Measurements from ENCODE around the gene NQO2. TPM values are rescaled to one million over a fixed set of nuclear protein-coding genes. Genes with fewer than 3 reads are reported as not detected.

Gene NQO2
- total RNA-seq, 4 donors from 2014 or later = 15.8 to 32.8 (median 27.2) TPM

DNA sequence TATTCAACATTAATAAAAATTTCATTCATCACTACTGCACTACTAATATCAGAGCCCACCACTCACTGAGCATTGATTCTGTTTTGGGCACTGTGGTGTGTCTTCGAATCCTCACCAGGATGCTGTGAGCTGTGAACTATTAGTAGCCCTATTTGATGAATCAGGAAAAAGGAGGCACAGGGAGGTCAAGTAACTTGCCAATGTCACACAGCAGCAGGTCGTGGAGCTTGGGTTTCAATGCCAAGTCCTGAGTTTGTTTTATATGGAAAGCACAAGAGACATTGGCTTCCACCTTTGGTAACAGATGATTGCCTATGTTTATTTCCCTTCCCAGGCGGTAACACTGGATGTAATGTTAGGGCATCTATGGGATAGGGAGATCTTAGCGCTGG lies 15.0 kb downstream of the NQO2 start:
- no peak overlapping the region for H3K4me3 ChIP-seq
- TF ChIP-seq POLR2AphosphoS5 (IDR thresholded peaks at IDR 0.05) (no peak), EP300 (IDR thresholded peaks at IDR 0.05) (no peak), POLR2A (IDR thresholded peaks at IDR 0.05) (no peak)
- TF ChIP-seq, protein P1, sequence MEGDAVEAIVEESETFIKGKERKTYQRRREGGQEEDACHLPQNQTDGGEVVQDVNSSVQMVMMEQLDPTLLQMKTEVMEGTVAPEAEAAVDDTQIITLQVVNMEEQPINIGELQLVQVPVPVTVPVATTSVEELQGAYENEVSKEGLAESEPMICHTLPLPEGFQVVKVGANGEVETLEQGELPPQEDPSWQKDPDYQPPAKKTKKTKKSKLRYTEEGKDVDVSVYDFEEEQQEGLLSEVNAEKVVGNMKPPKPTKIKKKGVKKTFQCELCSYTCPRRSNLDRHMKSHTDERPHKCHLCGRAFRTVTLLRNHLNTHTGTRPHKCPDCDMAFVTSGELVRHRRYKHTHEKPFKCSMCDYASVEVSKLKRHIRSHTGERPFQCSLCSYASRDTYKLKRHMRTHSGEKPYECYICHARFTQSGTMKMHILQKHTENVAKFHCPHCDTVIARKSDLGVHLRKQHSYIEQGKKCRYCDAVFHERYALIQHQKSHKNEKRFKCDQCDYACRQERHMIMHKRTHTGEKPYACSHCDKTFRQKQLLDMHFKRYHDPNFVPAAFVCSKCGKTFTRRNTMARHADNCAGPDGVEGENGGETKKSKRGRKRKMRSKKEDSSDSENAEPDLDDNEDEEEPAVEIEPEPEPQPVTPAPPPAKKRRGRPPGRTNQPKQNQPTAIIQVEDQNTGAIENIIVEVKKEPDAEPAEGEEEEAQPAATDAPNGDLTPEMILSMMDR (IDR thresholded peaks at IDR 0.05) = no peak
- peaks cover 0 to 91% of the 10 kb centered on the region in 2 donors for H3K36me3 ChIP-seq
- H3K27me3 ChIP-seq = no peaks in the 10 kb centered on the region
- 94 to 96% methylated on average over 3 to 4 of the region's 4 CpGs for WGBS, 2 donors (ENCODE audit: low coverage in 1 of 2)
- no peak overlapping the region for H3K27ac ChIP-seq
- ATAC-seq = no peak
- peaks cover 0 to 11% (median 0%) of the 10 kb centered on the region in 3 donors for H3K9me3 ChIP-seq
- no peaks in the 10 kb centered on the region for H3K4me1 ChIP-seq

GRCh38 chr6:3015144-3015543 lies 15.4 kb downstream of the NQO2 start:
- WGBS, 2 donors (ENCODE audit: low coverage in 1 of 2) = 87% methylated on average over 7 of the region's 10 CpGs; no CpG with 5 or more reads in 1 of the 2 donors
- TF ChIP-seq, protein P1 (IDR thresholded peaks at IDR 0.05) = no peak
- TF ChIP-seq POLR2AphosphoS5 (IDR thresholded peaks at IDR 0.05) (no peak), EP300 (IDR thresholded peaks at IDR 0.05) (no peak), POLR2A (IDR thresholded peaks at IDR 0.05) (no peak)
- no peak for ATAC-seq
- no peak overlapping the region for H3K27ac ChIP-seq
- no peaks in the 10 kb centered on the region for H3K27me3 ChIP-seq
- peaks cover 0 to 91% of the 10 kb centered on the region in 2 donors for H3K36me3 ChIP-seq
- no peak overlapping the region for H3K4me3 ChIP-seq
- H3K4me1 ChIP-seq = no peaks in the 10 kb centered on the region
- peaks cover 0 to 11% (median 0%) of the 10 kb centered on the region in 3 donors for H3K9me3 ChIP-seq

DNA sequence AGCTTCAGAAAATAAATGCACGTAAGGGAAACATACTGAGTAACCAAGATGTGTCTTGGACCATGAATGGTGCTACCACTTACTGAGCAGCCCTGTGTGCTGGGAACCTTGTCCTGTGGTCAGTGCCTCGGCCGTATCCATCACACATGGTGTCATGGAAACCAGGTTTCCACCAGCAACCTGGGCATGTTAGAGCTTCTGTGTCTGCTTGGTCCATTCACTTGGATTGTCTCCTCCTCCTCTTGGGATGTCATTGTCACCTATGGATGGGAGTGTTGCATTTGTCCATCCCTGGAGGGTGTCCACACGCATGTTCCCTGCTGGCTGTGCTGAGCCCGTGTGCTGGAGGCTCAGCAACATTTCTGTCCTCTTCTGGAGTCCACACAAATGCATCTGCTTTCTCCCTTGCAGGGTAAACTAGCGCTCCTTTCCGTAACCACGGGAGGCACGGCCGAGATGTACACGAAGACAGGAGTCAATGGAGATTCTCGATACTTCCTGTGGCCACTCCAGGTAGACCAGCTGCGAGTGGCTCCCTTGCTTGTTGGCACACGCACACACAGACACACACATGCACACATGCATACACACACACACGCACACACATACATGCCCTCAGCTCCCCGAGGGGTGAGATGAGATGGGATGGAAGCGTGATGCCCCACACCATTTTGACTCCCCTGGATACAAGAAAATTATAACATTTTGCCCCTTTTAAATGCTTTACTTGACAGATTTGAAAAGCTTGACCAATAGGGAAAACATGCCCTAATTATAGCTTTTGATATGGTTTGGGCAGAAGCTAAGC lies 17.0 kb downstream of the NQO2 start:
- Histone ChIP-seq H3K9me3 (peaks cover 0 to 3% (median 0%) of the 10 kb centered on the region in 3 donors), H3K4me1 (peaks cover 0 to 3% (median 0%) of the 10 kb centered on the region in 3 donors), H3K27me3 (no peaks in the 10 kb centered on the region), H3K36me3 (peaks cover 0 to 84% of the 10 kb centered on the region in 2 donors), H3K4me3 (no peak overlapping the region), H3K27ac (no peak overlapping the region)
- ATAC-seq = no peak
- TF ChIP-seq EP300 (IDR thresholded peaks at IDR 0.05) (no peak), POLR2A (IDR thresholded peaks at IDR 0.05) (no peak), POLR2AphosphoS5 (IDR thresholded peaks at IDR 0.05) (no peak)
- TF ChIP-seq, protein P1 (IDR thresholded peaks at IDR 0.05) = no peak
- 94 to 100% methylated on average over 3 of the region's 17 CpGs for WGBS, 2 donors (ENCODE audit: low coverage in 1 of 2)

DNA sequence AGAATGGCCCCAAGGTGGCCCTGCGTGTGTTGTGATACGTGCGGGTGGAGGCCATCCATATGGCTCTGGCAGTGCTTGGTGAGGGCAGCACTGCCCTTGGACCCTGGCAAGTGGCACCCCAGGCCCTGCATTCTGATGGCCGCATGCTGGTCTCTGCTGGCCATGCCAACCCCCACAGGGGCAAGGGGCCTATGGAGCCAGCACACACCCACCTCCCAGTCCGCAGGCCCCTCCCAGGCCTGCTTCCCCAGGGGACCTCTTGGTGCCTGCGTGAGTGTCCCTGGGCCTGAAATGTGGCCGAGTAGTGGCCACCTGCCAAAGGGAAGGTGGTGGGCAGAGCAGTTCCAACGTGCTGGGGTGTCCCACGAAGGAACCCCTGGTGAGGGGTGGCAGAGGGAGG lies 17.6 kb downstream of the NQO2 start:
- Histone ChIP-seq H3K4me1 (peaks cover 0 to 6% (median 0%) of the 10 kb centered on the region in 3 donors), H3K27ac (no peak overlapping the region), H3K27me3 (no peaks in the 10 kb centered on the region), H3K9me3 (no peaks in the 10 kb centered on the region), H3K36me3 (peaks cover 0 to 78% of the 10 kb centered on the region in 2 donors), H3K4me3 (no peak overlapping the region)
- no peak for ATAC-seq
- no peak for TF ChIP-seq EP300 (IDR thresholded peaks at IDR 0.05)
- TF ChIP-seq POLR2A (IDR thresholded peaks at IDR 0.05) = no peak
- TF ChIP-seq, protein P1 (IDR thresholded peaks at IDR 0.05) = no peak
- no peak for TF ChIP-seq POLR2AphosphoS5 (IDR thresholded peaks at IDR 0.05)
- 100% methylated on average over 3 of the region's 9 CpGs; no CpG with 5 or more reads in 1 of the 2 donors for WGBS, 2 donors (ENCODE audit: low coverage in 1 of 2)

GRCh38 chr6:3019065-3019464 lies 19.4 kb downstream of the NQO2 start:
- no peak for ATAC-seq
- Histone ChIP-seq H3K36me3 (peaks cover 0 to 63% of the 10 kb centered on the region in 2 donors), H3K4me1 (peaks cover 0 to 24% (median 3%) of the 10 kb centered on the region in 3 donors), H3K9me3 (no peaks in the 10 kb centered on the region), H3K27ac (no peak overlapping the region), H3K27me3 (no peaks in the 10 kb centered on the region), H3K4me3 (no peak overlapping the region)
- WGBS, 2 donors (ENCODE audit: low coverage in 1 of 2) = 71 to 75% methylated on average over 1 of the region's 1 CpG
- TF ChIP-seq POLR2AphosphoS5 (IDR thresholded peaks at IDR 0.05) = no peak
- no peak for TF ChIP-seq POLR2A (IDR thresholded peaks at IDR 0.05)
- TF ChIP-seq, protein P1 (IDR thresholded peaks at IDR 0.05) = no peak
- TF ChIP-seq EP300 (IDR thresholded peaks at IDR 0.05) = no peak
